Iris pigment epithelial cell (primary cell): ENCODE measurements around the gene CLDN16.

Source experiments
- DNase-seq: peaks from one replicate; pipeline ENCODE4 v3.0.0-alpha.2; 2011; ENCODE audit warnings: low read depth

Gene CLDN16

DNA sequence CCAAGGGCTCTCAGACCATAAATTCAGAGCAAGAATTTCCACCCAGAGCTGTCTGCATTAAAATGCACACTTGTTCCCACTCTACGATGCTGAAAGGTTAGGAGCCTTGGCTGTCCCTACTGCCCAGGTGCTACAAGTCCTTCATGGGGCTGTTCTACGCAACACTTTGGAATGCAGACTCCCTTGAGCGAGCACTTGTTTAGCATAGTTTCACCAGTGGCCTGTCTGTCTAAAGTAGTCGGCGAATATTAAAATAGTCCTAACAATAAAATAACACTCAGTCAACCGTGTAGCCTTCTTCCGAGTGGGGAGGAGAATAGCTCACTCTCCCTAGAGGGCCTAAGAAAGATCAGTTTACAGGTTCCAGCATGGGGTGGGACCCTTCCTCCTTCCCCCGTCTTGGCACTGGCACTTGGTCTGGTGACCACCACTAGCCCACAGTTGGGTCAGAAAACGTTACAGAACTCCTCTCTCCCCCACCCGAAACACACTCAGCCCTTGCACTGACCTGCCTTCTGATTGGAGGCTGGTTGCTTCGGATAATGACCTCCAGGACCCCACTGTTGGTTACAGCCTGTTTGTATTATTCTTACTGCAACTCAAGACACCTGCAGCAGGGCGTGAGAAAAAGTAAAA, at the start of gene CLDN16:
TSS of gene CLDN16 (plus strand) at position 586 of the 636 bp plus-strand sequence. CDS start 167 bp downstream, outside the sequence.
- peak; percentile 12 for DNase-seq

- DNase-seq, result peak; percentile 44
Measured at GRCh38 chr3:190338717-190339116, 49.2 kb upstream of the CLDN16 start.

DNA sequence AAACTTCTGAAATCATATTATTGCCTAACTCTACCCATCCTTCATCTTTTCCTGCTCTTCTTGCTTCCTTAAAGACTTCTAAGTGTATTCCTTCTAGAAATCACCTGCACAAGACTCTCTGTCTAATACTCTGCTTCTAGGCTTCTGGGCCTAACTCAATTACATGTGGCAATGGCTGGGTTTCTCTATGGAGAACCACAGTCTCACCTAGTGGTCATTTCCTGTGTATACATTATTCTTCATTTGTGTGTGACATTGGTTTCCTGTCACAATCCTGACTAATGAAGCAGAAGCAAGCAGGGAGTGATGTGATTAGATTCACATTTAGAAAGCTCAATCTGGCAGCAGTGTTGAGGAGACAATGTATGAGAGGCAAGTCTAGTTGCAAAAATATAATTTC, 48.8 kb upstream of the CLDN16 start:
- peak; percentile 66 for DNase-seq

DNA sequence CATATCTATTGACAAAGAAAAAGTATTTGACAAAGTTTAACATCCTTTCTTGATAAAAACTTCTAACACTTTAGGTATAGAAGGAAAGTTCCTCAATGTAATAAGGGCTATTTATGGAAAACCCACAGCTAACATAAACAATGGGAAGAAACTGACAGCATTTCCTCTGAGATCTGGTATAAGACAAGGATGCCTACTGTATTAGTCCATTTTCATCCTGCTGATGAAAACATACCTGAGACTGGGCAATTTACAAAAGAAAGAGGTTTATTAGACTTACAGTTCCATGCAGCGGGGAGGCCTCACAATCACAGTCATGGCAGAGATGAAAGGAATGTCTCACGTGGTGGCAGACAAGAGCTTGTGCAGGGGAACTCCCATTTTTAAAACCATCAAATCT, 47.9 kb upstream of the CLDN16 start:
- DNase-seq, result peak; percentile 36

DNA sequence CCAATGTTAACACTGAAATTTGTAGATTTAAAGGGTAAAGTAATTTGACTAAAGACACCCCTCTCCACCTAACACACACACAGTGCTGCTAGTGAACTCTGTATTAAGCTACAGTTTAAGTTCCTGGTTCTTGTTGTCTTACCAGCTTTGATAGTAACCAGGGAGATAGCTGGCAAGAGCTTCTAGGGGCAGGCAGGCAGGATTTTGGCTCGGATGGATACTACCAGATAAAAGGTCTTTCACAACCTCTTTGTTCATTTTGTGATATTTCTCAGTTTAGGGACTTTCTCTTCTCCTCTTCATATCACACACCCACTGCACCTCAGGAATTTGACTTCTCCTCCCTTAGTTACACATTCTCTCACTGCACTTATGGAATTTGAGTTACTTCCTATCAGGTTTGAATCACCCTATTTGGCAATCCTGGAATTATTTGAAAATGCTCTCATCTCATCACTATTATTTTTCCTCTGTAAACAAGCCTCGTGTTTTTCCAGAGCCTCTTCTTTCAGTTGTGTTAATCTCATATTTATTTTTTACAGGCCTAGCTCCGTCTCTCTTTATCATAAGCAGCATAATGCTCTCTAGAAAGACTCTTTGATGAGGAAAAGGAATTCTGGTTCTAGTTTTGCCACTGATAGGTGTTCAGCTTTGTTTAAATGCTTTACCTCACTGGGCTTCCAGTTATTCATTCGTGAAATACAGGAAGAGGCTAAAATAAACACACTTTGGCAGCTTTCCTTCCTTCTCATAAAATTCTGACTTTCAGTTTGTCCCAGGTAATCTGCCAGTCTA, 42.7 kb upstream of the CLDN16 start:
- DNase-seq, result peak; percentile 98

DNA sequence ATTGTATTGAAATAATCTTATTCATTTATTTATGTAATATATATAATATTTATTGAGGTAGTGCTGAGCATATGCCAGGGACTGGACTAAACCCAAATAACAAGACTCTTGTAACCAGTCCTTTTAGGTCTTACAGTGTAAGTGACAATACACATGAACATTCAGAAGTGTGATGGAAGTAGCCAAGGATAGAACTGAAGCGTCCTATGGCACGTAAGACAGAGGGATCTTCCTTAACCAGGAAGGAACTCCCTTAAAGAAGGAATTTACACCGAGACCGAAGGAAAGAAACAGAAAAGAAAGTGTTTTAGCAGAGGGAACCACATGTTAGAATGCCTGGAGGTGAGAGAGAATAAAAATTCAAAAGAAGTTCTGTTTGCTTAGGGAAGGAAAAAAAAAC, 42.1 kb upstream of the CLDN16 start:
- peak; percentile 33 for DNase-seq

DNA sequence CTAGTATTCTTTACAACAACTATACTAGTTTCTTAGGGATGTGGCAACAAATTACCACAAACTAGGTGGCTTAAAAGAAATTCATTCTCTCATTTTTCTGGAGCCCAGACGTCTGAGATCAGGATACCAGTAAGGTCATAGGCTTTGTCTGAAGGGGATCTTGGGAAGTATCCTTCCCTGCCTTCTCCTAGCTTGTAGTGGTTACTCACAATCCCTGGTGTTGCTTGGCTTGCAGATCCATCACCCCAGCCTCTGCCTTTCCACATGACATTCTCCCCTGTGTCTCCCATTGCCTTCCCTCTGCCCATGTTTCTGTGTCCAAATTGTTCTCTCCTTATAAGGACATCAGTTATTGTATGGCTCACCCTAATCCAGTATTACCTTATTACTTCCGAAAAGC, 41.4 kb upstream of the CLDN16 start:
- peak; percentile 51 for DNase-seq

DNA sequence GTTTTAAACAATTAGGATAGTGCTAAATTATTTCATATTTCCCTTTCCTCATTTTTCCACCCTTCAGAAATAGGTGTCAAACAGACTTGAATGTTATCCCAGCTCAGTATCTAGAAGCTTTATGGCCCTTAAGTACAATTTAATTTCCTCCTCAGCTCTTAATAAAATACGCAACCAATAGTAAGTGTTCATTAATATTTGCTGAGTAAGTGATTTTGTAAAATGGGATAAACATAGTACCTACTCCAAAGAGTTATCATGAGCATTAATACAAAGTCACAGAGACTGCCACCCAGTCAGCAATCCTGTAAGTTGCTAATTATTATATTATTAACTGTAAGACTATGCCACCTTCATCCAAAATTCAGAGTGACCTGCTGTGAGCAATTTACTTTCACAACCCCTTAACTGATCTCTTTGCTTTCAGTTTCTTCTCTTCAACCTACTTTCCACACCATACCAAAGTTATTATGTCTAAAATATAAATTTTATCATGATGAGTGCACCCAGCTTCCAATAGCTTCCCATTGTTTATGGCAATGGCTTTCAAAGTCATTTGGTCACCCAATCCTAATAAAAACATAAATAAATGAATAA, 35.0 kb upstream of the CLDN16 start:
- no peak for DNase-seq

DNA sequence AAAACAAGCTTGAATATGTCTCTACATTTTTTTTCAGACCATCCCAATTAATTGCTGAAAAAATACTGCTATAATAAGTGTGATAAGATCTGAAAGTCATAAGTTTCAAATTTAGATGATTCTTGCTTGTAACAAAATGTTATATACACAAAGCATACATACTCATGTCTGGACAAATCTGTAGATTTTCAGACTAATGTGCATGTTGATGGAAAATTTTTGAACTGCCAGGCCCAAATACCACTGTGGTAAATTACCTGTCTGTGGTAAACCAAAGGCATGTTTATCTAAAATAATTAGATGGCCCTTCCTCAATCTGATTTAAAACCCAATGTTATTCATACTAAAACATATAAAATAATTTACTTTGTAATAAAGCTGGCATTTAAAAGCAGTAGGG, 31.7 kb upstream of the CLDN16 start:
- DNase-seq, result no peak

- no peak for DNase-seq
Measured at GRCh38 chr3:190357468-190357867, 30.5 kb upstream of the CLDN16 start.

DNA sequence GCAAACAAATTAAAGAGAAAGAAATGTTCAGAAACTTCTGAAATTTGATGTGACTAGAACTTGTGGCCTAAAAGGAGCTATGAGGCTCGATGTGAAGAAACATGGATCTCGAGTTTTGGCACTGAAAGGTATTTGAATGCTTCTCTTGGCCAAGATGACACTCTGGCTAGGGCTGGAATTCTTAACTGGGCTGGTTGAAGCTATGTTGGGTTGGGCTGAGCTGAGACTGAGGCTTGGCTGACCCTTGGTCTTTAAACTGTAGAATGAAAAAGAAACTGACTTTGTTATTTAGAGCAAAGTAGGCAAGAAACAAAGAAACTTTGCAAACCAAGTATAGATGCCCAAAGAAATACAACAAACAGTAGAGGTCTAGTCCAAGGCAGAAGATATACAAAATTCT, 28.1 kb upstream of the CLDN16 start:
- DNase-seq, result no peak

DNA sequence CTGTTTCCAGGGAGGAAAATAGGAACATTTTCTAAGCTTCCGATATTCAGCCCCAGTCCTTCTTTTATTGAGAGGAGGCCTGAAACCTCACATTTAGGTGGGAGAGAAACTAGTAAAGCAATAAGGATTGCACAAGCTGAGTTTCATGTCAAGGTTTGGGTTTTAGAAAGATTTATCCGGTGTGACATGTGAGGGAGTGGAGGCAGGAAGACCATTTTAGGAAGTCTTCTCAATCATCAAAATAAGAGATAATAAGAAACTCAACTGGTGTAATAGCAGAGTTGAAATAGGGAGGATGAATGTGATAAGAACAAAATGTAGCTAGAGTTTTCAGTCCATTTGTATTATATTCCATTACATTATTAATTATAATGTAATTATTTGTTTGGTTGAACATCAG, 27.7 kb upstream of the CLDN16 start:
- DNase-seq, result no peak

- DNase-seq, result no peak
Measured at GRCh38 chr3:190361791-190362190, 26.2 kb upstream of the CLDN16 start.

DNA sequence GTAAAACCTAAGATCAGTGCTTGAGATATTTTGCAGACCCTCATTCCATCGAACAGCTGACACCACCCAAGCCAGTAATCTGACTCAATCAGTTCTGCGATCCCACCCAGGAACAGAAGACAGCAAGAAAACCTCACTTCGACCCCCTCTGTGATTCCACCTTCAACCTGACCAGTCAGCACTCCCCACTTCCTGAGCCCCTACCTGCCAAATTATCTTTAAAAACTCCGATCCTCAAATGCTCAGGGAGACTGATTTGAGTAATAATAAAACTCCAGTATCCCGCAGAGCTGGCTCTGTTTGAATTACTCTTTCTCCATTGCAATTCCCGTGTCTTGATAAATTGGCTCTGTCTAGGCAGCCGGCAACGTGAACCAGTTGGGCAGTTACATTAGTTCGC, 25.7 kb upstream of the CLDN16 start:
- no peak for DNase-seq

- no peak for DNase-seq
Measured at GRCh38 chr3:190366133-190366532, 21.8 kb upstream of the CLDN16 start.

- no peak for DNase-seq
Measured at GRCh38 chr3:190368881-190369280, 19.1 kb upstream of the CLDN16 start.

DNA sequence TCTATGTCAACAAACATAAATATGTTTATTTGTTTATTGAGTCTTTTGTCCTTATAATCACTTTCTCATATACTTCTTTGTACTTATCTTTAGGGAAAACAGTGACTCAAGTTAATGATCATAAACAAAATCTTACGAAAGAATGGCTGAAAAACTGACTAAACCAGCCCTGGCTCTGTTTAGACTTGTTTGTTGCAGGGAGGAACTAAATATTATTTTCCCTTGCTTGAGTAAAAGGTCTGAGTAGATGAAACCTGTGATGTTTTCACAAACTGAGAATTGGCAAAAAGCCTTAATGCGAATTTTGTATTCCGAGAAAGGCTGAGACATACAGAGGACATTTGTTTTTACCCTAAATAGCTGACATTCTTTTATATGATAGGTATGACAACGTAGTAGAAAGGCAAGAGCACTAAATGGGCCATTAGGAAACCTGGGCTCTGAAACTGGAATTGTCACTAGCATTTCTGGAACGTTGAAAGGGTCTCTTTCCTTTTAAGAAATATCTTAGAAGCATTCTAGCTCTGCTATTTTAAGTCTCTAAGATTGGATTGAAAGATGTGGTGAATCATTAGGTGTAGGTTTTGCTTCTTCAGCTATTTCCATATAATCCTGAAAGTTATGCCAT, 18.2 kb upstream of the CLDN16 start:
- DNase-seq, result peak; percentile 49

DNA sequence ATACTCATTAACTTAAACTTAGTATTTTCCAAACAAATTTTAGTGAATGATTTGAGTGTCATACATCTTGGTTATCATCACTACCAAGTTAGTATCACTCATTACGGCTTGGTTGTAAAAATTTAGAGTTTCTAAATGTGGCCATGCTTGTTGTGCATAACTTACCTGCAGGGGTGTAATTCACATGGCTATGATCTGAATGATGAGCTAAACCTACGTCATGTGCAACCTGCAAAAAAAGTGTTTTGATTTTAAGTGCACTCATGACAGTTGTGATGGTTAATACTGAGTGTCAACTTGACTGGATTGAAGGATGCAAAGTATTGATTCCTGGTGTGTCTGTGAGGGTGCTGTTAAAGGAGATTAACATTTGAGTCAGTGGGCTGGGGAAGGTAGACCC, 17.6 kb upstream of the CLDN16 start:
- no peak for DNase-seq

GRCh38 chr3:190371152-190371551, 16.8 kb upstream of the CLDN16 start:
- no peak for DNase-seq

- DNase-seq, result no peak
Measured at GRCh38 chr3:190375246-190375645, 12.7 kb upstream of the CLDN16 start.

DNA sequence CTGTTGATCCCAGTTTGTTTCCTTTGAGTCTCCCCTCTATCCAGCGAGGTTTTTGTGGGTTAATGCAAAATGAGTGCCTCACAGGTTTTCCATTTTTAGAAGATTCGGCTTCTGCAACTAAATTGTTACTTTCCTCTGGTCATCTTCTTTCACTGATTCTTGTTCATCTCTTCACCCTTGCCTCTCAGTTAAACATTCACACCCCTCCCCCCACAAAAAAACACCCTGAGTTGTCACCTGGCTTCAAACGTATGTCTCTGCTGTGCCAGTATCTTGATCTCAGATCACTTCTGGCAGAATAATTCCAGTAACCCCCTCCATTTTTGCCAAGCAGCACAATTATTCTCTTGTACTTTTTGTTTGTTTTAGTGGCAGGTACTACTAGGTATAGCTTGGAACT, 12.3 kb upstream of the CLDN16 start:
- DNase-seq, result no peak

DNA sequence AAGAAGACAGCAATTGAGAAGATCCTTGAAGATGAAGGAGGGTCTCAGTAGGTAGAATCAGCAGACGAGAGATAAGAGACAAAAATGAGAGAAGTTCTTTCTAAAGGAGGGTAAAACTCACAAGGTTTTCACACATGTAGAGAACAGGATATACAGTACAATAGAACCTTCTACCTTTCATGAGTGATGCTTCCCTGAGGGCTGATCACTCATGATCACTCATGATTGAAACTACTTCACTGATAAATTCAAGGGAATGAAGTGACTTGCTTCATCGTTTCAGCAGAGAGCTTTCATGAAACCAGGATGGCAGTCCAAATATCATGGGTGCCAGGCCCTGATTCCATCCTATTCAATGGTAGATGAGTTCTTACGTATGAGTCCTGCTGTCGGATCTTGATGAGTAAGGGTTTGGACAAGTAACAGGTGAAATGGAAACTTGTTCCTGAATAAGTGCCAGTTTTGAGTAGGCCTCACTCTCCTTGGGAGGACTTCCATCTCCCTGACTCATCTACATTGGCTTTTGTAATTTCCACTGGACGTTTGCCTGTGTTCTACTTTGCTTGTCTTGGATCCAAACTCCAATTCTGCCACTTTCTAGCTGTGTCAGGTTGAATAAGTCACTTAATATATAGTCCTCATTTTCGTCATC, 9.6 kb upstream of the CLDN16 start:
- DNase-seq, result peak; percentile 95
